Measurements from ENCODE around the gene PALM.

Gene PALM

DNA sequence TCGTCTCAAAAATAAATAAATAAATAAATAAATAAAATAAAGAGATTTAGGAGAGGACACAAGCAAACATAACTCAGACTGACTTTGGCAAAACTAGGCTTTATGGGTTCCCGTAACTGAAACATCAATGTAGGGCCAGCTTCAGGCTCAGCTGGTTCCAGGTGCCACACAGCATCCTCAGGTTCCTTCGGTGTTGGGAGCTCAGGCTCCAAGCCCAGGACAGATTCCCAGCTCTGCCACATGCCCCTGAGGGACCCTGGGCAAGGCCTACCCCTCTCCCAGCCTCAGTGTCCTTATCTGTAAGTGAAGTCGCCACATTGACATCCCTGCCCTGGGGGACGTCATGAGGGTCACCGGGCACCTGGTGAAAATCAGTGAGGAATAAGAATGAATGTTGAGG, 60.9 kb downstream of the PALM start:
- no peaks in the 10 kb centered on the region for H3K4me1 ChIP-seq (ENCODE audit: insufficient read depth, low read length, severe bottlenecking)
- TF ChIP-seq EZH2 (IDR thresholded peaks at IDR 0.05; ENCODE audit: borderline replicate concordance, low read length) = no peak
- TF ChIP-seq, protein P1, sequence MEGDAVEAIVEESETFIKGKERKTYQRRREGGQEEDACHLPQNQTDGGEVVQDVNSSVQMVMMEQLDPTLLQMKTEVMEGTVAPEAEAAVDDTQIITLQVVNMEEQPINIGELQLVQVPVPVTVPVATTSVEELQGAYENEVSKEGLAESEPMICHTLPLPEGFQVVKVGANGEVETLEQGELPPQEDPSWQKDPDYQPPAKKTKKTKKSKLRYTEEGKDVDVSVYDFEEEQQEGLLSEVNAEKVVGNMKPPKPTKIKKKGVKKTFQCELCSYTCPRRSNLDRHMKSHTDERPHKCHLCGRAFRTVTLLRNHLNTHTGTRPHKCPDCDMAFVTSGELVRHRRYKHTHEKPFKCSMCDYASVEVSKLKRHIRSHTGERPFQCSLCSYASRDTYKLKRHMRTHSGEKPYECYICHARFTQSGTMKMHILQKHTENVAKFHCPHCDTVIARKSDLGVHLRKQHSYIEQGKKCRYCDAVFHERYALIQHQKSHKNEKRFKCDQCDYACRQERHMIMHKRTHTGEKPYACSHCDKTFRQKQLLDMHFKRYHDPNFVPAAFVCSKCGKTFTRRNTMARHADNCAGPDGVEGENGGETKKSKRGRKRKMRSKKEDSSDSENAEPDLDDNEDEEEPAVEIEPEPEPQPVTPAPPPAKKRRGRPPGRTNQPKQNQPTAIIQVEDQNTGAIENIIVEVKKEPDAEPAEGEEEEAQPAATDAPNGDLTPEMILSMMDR (IDR thresholded peaks at IDR 0.05; ENCODE audit: low read length) = no peak
- H2AFZ ChIP-seq (ENCODE audit: low read length) = no peak overlapping the region
- no peaks in the 10 kb centered on the region for H3K9me2 ChIP-seq (ENCODE audit: low read depth, low read length)
- H3K27me3 ChIP-seq (ENCODE audit: insufficient read depth, low read length) = no peaks in the 10 kb centered on the region; the same call in 1 of the 2 replicates
- no peaks in the 10 kb centered on the region for H3K36me3 ChIP-seq (ENCODE audit: insufficient read depth, low read length)
- no peaks in the 10 kb centered on the region for H3F3A ChIP-seq (ENCODE audit: insufficient read depth, low read length)
- H3K27ac ChIP-seq (ENCODE audit: low read depth, low read length, poor library complexity, severe bottlenecking) = no peak overlapping the region
- H3K79me2 ChIP-seq (ENCODE audit: insufficient read depth, low read length) = no peaks in the 10 kb centered on the region
- H3K9ac ChIP-seq (ENCODE audit: low read length) = no peak overlapping the region
- no peaks in the 10 kb centered on the region for H4K20me1 ChIP-seq (ENCODE audit: insufficient read depth, low read length)
- no peak overlapping the region for H3K4me2 ChIP-seq (ENCODE audit: low read length)
- no peak overlapping the region for H3K4me3 ChIP-seq (ENCODE audit: low read depth, low read length, poor library complexity, severe bottlenecking)
- no peaks in the 10 kb centered on the region for H3K9me3 ChIP-seq (ENCODE audit: low read length)

DNA sequence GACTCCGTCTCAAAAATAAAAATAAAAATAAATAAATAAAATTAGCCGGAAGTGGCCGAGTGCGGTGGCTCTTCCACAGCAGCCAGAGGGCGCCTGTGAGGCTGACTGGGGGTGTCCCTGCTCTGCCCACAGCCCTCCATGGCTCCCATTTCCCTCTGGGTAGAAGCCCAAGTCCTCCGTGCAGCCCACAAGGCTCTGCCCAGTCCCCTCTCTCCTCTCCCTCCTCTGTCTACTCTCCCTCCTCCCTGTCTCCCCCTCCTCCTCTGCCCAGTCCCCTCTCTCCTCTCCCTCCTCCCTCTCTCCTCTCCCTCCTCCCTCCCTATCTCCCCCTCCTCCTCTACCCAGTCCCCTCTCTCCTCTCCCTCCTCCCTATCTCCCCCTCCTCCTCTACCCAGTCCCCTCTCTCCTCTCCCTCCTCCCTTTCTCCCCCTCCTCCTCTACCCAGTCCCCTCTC, 62.6 kb downstream of the PALM start:
- Histone ChIP-seq H3K27ac (ENCODE audit: low read depth, low read length, poor library complexity, severe bottlenecking) (no peak overlapping the region), H3K4me1 (ENCODE audit: insufficient read depth, low read length, severe bottlenecking) (no peaks in the 10 kb centered on the region), H3K4me2 (ENCODE audit: low read length) (no peak overlapping the region), H3K9me3 (ENCODE audit: low read length) (no peaks in the 10 kb centered on the region), H3F3A (ENCODE audit: insufficient read depth, low read length) (no peaks in the 10 kb centered on the region), H3K9ac (ENCODE audit: low read length) (no peak overlapping the region), H3K4me3 (ENCODE audit: low read depth, low read length, poor library complexity, severe bottlenecking) (no peak overlapping the region), H4K20me1 (ENCODE audit: insufficient read depth, low read length) (no peaks in the 10 kb centered on the region), H3K9me2 (ENCODE audit: low read depth, low read length) (no peaks in the 10 kb centered on the region), H3K27me3 (ENCODE audit: insufficient read depth, low read length) (no peaks in the 10 kb centered on the region; the same call in 1 of the 2 replicates), H3K79me2 (ENCODE audit: insufficient read depth, low read length) (no peaks in the 10 kb centered on the region), H2AFZ (ENCODE audit: low read length) (no peak overlapping the region), H3K36me3 (ENCODE audit: insufficient read depth, low read length) (no peaks in the 10 kb centered on the region)
- TF ChIP-seq EZH2 (IDR thresholded peaks at IDR 0.05; ENCODE audit: borderline replicate concordance, low read length) = no peak
- TF ChIP-seq, protein P1 (IDR thresholded peaks at IDR 0.05; ENCODE audit: low read length) = peak; percentile 28

GRCh38 chr19:772063-772462, 63.3 kb downstream of the PALM start:
- H3K79me2 ChIP-seq (ENCODE audit: insufficient read depth, low read length) = no peaks in the 10 kb centered on the region
- H3K36me3 ChIP-seq (ENCODE audit: insufficient read depth, low read length) = no peaks in the 10 kb centered on the region
- H3K27ac ChIP-seq (ENCODE audit: low read depth, low read length, poor library complexity, severe bottlenecking) = no peak overlapping the region
- H3K9me3 ChIP-seq (ENCODE audit: low read length) = no peaks in the 10 kb centered on the region
- no peaks in the 10 kb centered on the region for H3K4me1 ChIP-seq (ENCODE audit: insufficient read depth, low read length, severe bottlenecking)
- no peaks in the 10 kb centered on the region for H3F3A ChIP-seq (ENCODE audit: insufficient read depth, low read length)
- H2AFZ ChIP-seq (ENCODE audit: low read length) = no peak overlapping the region
- no peak for TF ChIP-seq EZH2 (IDR thresholded peaks at IDR 0.05; ENCODE audit: borderline replicate concordance, low read length)
- TF ChIP-seq, protein P1 (IDR thresholded peaks at IDR 0.05; ENCODE audit: low read length) = no peak
- H3K27me3 ChIP-seq (ENCODE audit: insufficient read depth, low read length) = no peaks in the 10 kb centered on the region; the same call in 1 of the 2 replicates
- no peaks in the 10 kb centered on the region for H4K20me1 ChIP-seq (ENCODE audit: insufficient read depth, low read length)
- H3K9me2 ChIP-seq (ENCODE audit: low read depth, low read length) = no peaks in the 10 kb centered on the region
- no peak overlapping the region for H3K9ac ChIP-seq (ENCODE audit: low read length)
- H3K4me2 ChIP-seq (ENCODE audit: low read length) = no peak overlapping the region
- no peak overlapping the region for H3K4me3 ChIP-seq (ENCODE audit: low read depth, low read length, poor library complexity, severe bottlenecking)

Data from OCI-LY1 (cell line).